ENCODE results near the gene BAIAP2.

- TF ChIP-seq EP300 (IDR thresholded peaks at IDR 0.05; ENCODE audit: borderline replicate concordance) (no peak), EGR1 (IDR thresholded peaks at IDR 0.05) (no peak), MAX (IDR thresholded peaks at IDR 0.05) (no peak), REST (IDR thresholded peaks at IDR 0.05; ENCODE audit: low read depth) (no peak), TAF1 (IDR thresholded peaks at IDR 0.05; ENCODE audit: low read depth) (no peak), NFIC (IDR thresholded peaks at IDR 0.05) (no peak), USF1 (IDR thresholded peaks at IDR 0.05) (no peak), YY1 (IDR thresholded peaks at IDR 0.05; ENCODE audit: low read depth) (no peak), TCF12 (IDR thresholded peaks at IDR 0.05; ENCODE audit: low read depth) (no peak), RAD21 (IDR thresholded peaks at IDR 0.05; ENCODE audit: low read depth) (no peak)
Measured at GRCh38 chr17:81166033-81166492, 131.1 kb downstream of the BAIAP2 start, which contains the start of gene AATK.

Measured in Ishikawa (cell line).